Upper lobe of left lung (tissue), 4 donors: ENCODE measurements around the gene CAV3.

Experiments used
- POLR2A ChIP-seq, 4 donors: fragments of 450-650 bp; IDR thresholded peaks; one replicate each; pipeline ENCODE4 v1.5.1; 2016 to 2017; ENCODE audit warnings: antibody characterized with exemption in 4 of 4, mild to moderate bottlenecking in 2 of 4
- TF ChIP-seq, protein P1 (sequence below), 6 experiments: fragments of 450-650 bp in 4 of 6; fragments of 200-600 bp in 2 of 6; sonication (generic) in 2 of 6; IDR thresholded peaks; one replicate each; pipeline ENCODE4 v1.5.1; 2016 to 2019; ENCODE audit warnings: antibody characterized with exemption in 6 of 6

DNA sequence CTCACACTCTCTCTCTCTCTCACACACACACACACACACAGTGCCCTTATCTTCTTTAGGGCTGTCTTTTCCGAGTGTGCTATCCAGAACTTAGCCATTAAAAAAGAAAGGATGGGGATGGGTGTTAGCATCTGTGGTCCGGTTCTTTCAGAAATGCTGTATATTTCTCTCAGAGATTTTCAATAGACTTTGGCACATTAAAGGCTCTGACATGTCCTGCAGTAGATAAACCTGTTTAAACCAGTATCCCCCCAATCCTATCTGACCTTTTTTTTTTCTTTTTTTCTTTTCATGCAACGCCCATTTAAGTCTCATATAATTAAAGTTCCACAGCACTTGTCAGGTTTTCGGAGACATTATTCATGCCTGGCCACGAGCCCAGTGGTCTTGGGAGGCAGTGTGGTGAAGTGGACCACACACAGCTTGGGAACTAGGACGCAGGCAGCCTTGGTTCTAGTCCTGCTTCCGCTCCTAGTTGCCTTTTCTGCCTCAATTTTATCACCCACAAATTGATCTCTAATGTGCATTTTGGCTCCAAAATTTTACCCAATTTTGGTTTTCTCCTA, 13.3 kb downstream of the CAV3 start:
- TF ChIP-seq, protein P1, sequence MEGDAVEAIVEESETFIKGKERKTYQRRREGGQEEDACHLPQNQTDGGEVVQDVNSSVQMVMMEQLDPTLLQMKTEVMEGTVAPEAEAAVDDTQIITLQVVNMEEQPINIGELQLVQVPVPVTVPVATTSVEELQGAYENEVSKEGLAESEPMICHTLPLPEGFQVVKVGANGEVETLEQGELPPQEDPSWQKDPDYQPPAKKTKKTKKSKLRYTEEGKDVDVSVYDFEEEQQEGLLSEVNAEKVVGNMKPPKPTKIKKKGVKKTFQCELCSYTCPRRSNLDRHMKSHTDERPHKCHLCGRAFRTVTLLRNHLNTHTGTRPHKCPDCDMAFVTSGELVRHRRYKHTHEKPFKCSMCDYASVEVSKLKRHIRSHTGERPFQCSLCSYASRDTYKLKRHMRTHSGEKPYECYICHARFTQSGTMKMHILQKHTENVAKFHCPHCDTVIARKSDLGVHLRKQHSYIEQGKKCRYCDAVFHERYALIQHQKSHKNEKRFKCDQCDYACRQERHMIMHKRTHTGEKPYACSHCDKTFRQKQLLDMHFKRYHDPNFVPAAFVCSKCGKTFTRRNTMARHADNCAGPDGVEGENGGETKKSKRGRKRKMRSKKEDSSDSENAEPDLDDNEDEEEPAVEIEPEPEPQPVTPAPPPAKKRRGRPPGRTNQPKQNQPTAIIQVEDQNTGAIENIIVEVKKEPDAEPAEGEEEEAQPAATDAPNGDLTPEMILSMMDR (IDR thresholded peaks at IDR 0.05), result no peak
- TF ChIP-seq POLR2A (IDR thresholded peaks at IDR 0.05), result no peak
